ENCODE data around the gene PNISR. TPM values are rescaled to one million over a fixed set of nuclear protein-coding genes. Genes with fewer than 3 reads are reported as not detected.

The PNISR gene
- total and polyA plus RNA-seq, 2 of the 13 experiments (the other 11 are each of a cell fraction or from before 2014, with no cell fraction given) = 43.0 to 48.0 TPM

- TF ChIP-seq ZNF687 (CRISPR knock-in tag; IDR thresholded peaks at IDR 0.05) (peak; percentile 40; the same call in 1 of the 2 replicates), ZNF264 (CRISPR knock-in tag; IDR thresholded peaks at IDR 0.05) (no peak), REXO4 (CRISPR knock-in tag; IDR thresholded peaks at IDR 0.05; ENCODE audit: borderline replicate concordance) (no peak), DMAP1 (CRISPR knock-in tag; IDR thresholded peaks at IDR 0.05) (0 out of 2 replicates have a peak, but pooled peaks have one; percentile 11), HNRNPL (IDR thresholded peaks at IDR 0.05; ENCODE audit: low read depth, low read length) (no peak), KDM4B (CRISPR knock-in tag; IDR thresholded peaks at IDR 0.05) (peak; percentile 49; the same call in 1 of the 2 replicates), KLF15 (CRISPR knock-in tag; IDR thresholded peaks at IDR 0.05; ENCODE audit: borderline replicate concordance) (no peak), HDAC6 (IDR thresholded peaks at IDR 0.05; ENCODE audit: low read depth, low read length) (no peak), ZNF121 (CRISPR knock-in tag; IDR thresholded peaks at IDR 0.05) (no peak), YY1 (IDR thresholded peaks at IDR 0.05; ENCODE audit: insufficient read depth, insufficient replicate concordance, low read depth, low read length) (peak; percentile 50), ZNF567 (CRISPR knock-in tag; IDR thresholded peaks at IDR 0.05; ENCODE audit: borderline replicate concordance) (no peak), ZNF136 (CRISPR knock-in tag; IDR thresholded peaks at IDR 0.05; ENCODE audit: low read depth) (no peak), ELF1 (CRISPR knock-in tag; IDR thresholded peaks at IDR 0.05) (0 out of 2 replicates have a peak, but pooled peaks have one; percentile 16), RFX3 (CRISPR knock-in tag; IDR thresholded peaks at IDR 0.05) (no peak; the same call in 1 of the 2 replicates), ZUFSP (CRISPR knock-in tag; IDR thresholded peaks at IDR 0.05; ENCODE audit: borderline replicate concordance) (no peak), ZNF768 (CRISPR knock-in tag; IDR thresholded peaks at IDR 0.05) (no peak), GABPB1 (CRISPR knock-in tag; IDR thresholded peaks at IDR 0.05) (no peak), ZFP36L2 (CRISPR knock-in tag; IDR thresholded peaks at IDR 0.05) (no peak), BCL3 (CRISPR knock-in tag; IDR thresholded peaks at IDR 0.05) (no peak), EED (CRISPR knock-in tag; IDR thresholded peaks at IDR 0.05) (no peak)
Measured at GRCh38 chr6:99425647-99426450, 741 bp upstream of the PNISR start (continued).

Data from HepG2 (cell line).